ENCODE data around the gene KCTD15.

DNA sequence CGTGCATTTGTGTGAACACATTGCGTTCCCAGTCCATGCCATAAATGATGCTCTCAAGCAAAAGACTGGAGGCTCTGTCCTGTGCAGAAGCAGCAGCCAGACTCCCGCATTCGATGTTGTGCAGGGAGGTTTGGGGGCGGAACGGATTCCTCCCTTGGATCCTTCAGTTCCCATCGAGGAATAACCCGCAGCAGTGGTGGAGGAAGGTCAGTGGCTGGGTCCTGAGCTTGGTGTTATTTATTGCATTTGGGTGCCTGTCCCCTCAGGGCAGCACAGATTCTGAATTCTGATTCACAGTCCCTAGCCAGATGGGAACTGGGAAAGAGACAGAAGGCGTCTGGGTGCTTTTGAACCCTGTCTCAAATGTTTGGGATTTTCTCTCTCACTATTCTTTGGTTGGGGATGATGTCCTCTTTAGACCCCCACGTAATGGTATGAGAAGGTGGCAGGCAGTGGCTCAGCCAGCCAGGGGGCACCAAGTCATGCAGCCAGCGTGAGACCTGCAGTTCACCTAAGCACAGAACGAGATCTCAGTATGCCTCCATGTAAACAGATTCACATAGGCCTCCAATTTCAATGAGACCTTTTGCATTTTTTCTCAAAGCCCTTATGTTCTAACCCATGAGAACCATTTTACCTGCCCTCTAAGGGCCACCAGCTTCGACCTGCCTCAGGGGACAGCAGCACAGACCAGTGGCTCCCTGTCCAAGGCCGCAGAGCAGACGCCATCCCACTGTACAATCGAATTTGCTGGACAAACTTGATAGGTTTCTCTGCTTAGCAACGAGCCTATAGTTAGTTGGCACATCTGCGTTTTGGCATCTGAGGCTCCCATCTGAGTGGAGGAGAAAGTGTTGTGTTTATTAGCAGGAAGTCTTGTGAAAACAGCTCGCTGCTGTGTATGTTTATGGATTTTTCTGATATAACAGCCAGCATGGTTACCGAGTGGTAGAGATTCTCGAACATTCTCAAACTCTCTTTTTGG lies 17.8 kb downstream of the KCTD15 start:
- TF ChIP-seq CTCF (IDR thresholded peaks at IDR 0.05): no peak
- TF ChIP-seq EZH2 (IDR thresholded peaks at IDR 0.05; ENCODE audit: borderline replicate concordance, insufficient read depth, low read depth, low read length, poor library complexity, severe bottlenecking): no peak
